ENCODE results near the gene ZBTB34.

- no peak for TF ChIP-seq RAD21 (IDR thresholded peaks at IDR 0.05)
- no peak for TF ChIP-seq ATF3 (IDR thresholded peaks at IDR 0.05)
- no peak for TF ChIP-seq JUND (IDR thresholded peaks at IDR 0.05)
- no peak for TF ChIP-seq REST (IDR thresholded peaks at IDR 0.05)
- no peak for TF ChIP-seq ZBTB33 (IDR thresholded peaks at IDR 0.05)
- TF ChIP-seq CTCF (IDR thresholded peaks at IDR 0.05; ENCODE audit: low read depth, low read length, missing input control), result no peak
Measured at GRCh38 chr9:126904586-126904985, 44.1 kb downstream of the ZBTB34 start.
